Nephron progenitor cell (in vitro differentiated cells): ENCODE measurements around the gene PDE4D.

Experiments
- DNase-seq: peaks from one replicate; pipeline ENCODE4 v3.0.0; 2021
- H3K27ac Mint-ChIP-seq: 2 replicates; pipeline ENCODE4 v1.8.0; 2021; ENCODE audit warnings: mild to moderate bottlenecking, moderate library complexity, mixed read lengths
- H3K27me3 Mint-ChIP-seq: 2 replicates; pipeline ENCODE4 v1.8.0; 2021; ENCODE audit warnings: mild to moderate bottlenecking, low read depth, mixed read lengths; ENCODE audit not compliant: poor library complexity
- H3K36me3 Mint-ChIP-seq: 2 replicates; pipeline ENCODE4 v1.8.0; 2021; ENCODE audit warnings: low read depth, mixed read lengths
- H3K4me1 Mint-ChIP-seq: 2 replicates; pipeline ENCODE4 v1.8.0; 2021; ENCODE audit warnings: mixed read lengths
- H3K4me3 Mint-ChIP-seq: 2 replicates; pipeline ENCODE4 v1.8.0; 2021; ENCODE audit warnings: mild to moderate bottlenecking, moderate library complexity, mixed read lengths
- H3K9me3 Mint-ChIP-seq: 2 replicates; pipeline ENCODE4 v1.8.0; 2021; ENCODE audit warnings: mild to moderate bottlenecking, moderate library complexity, mixed read lengths
- CTCF ChIP-seq: fragments of 200-600 bp; sonication (generic); IDR thresholded peaks from 2 replicates; pipeline ENCODE4 v1.5.0; 2021; ENCODE audit warnings: antibody characterized with exemption

The PDE4D gene

GRCh38 chr5:59358005-59358861 is 535.3 kb downstream of the PDE4D start:
- H3K4me3 Mint-ChIP-seq: peak overlapping the region; percentile 66
- DNase-seq: peak; percentile 17

GRCh38 chr5:59357381-59357977 is 536.0 kb downstream of the PDE4D start:
- no peaks in the 10 kb centered on the region for H3K36me3 Mint-ChIP-seq
- no peak for TF ChIP-seq CTCF
- peak overlapping the region; percentile 66 for H3K4me3 Mint-ChIP-seq
- peaks cover 2% of the 10 kb centered on the region for H3K27me3 Mint-ChIP-seq
- no peak for DNase-seq
- H3K27ac Mint-ChIP-seq: peak overlapping the region; percentile 92
- no peaks in the 10 kb centered on the region for H3K9me3 Mint-ChIP-seq
- H3K4me1 Mint-ChIP-seq: peaks cover 77% of the 10 kb centered on the region

More at GRCh38 chr5:59358005-59358861, 535.3 kb downstream of the PDE4D start:
- H3K9me3 Mint-ChIP-seq: no peaks in the 10 kb centered on the region
- no peaks in the 10 kb centered on the region for H3K36me3 Mint-ChIP-seq
- peaks cover 79% of the 10 kb centered on the region for H3K4me1 Mint-ChIP-seq
- H3K27me3 Mint-ChIP-seq: peaks cover 2% of the 10 kb centered on the region
- peak overlapping the region; percentile 92 for H3K27ac Mint-ChIP-seq
- no peak for TF ChIP-seq CTCF

GRCh38 chr5:59356813-59357380 is 536.6 kb downstream of the PDE4D start:
- peak overlapping the region; percentile 74 for H3K4me3 Mint-ChIP-seq
- H3K27ac Mint-ChIP-seq: peak overlapping the region; percentile 92
- H3K9me3 Mint-ChIP-seq: no peaks in the 10 kb centered on the region
- peak; percentile 39 for DNase-seq
- H3K4me1 Mint-ChIP-seq: peaks cover 77% of the 10 kb centered on the region
- TF ChIP-seq CTCF: no peak
- H3K36me3 Mint-ChIP-seq: no peaks in the 10 kb centered on the region
- H3K27me3 Mint-ChIP-seq: peaks cover 2% of the 10 kb centered on the region

GRCh38 chr5:59354811-59355210 is 538.7 kb downstream of the PDE4D start:
- no peak for DNase-seq
- Mint-ChIP-seq H3K9me3 (no peaks in the 10 kb centered on the region), H3K27me3 (no peaks in the 10 kb centered on the region), H3K36me3 (no peaks in the 10 kb centered on the region), H3K27ac (no peak overlapping the region), H3K4me1 (peaks cover 64% of the 10 kb centered on the region), H3K4me3 (peak overlapping the region; percentile 42)
- no peak for TF ChIP-seq CTCF

GRCh38 chr5:59354274-59354673 is 539.3 kb downstream of the PDE4D start:
- H3K27me3 Mint-ChIP-seq: no peaks in the 10 kb centered on the region
- TF ChIP-seq CTCF: no peak

More at GRCh38 chr5:59354274-59354673, 539.3 kb downstream of the PDE4D start:
- Mint-ChIP-seq H3K4me1 (peaks cover 61% of the 10 kb centered on the region), H3K4me3 (no peak overlapping the region), H3K36me3 (no peaks in the 10 kb centered on the region), H3K9me3 (no peaks in the 10 kb centered on the region), H3K27ac (no peak overlapping the region)
- DNase-seq: no peak
